HG03520 (cell line): ENCODE measurements around the gene NSDHL.

ENCODE experiments used
- ATAC-seq: cut with Tn5 transposase; IDR thresholded peaks from one replicate; pipeline ENCODE4 v1.9.1; 2021; ENCODE audit warnings: mild to moderate bottlenecking, moderate library complexity; ENCODE audit not compliant: unreplicated experiment

The NSDHL gene

GRCh38 chrX:152843852-152844251 lies 13.0 kb downstream of the NSDHL start:
- no peak for ATAC-seq

GRCh38 chrX:152844256-152844655 lies 13.4 kb downstream of the NSDHL start:
- ATAC-seq: no peak

DNA sequence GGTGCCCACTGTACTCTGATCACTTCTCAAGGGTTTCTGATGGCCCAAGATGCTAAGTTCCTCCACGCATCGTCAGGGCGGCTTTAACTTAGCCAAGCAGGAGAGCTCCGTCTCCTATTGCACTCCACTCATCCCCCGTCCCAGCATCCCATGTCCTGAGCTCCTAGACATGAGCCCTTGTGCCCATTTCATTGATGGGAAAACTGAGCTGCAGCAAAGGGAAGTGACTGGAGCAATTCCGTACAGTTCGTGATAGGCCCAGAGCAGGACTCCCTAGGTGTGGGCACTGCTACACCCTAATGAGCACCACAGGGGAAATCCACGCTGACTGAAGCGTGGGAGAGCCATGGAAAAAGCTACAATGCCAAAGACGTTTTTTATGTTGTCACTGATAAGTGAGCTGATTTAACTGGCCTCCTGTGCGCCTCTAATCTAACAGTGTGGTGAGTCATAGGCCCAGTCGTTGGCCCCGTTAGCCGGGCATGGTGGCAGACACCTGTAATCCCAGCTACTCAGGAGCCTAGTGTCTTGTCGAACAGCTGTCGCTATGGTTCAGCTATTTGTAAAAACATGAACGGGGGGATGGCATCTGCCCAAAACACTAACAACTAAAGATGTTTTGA lies 14.9 kb downstream of the NSDHL start:
- no peak for ATAC-seq

DNA sequence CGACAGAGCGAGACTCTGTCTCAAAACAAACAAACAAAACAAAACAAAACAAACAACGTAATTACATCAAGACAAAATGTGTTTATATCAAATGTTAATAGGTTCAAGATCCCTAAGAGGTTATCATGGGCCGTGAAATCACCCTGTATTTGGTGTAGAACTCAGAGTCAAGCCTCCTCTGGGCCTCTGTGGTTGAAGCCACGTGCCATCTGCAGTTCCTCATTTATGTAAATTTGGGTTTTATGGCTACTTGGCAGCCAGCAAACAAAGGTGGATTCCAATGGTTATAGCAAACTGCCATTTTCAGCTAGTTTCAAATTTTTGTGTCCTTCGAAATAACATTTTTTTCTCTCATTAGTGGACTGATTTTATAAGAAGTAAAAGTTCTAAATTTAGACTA lies 16.4 kb downstream of the NSDHL start:
- ATAC-seq: no peak

GRCh38 chrX:152850465-152850864 lies 19.6 kb downstream of the NSDHL start:
- no peak for ATAC-seq

DNA sequence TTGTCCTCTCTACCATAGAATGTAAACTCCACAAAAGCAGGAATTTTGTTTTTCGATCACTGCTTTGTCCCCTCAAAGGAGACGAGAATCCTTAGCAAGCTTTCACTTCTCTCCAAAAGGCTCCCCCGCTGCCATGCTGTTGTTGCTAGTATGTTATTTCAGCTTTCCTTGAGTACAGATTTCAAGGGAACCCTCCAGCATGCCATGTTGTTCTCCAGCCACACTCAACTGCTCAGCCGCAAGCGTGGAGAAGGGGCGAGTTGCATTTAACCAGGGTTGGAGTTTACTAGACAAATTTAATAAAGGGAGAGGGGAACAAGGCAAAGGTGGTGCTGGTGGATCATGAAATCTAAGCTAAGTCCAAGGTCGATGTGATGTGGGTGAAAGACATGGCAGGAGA lies 23.1 kb downstream of the NSDHL start:
- ATAC-seq: no peak

- no peak for ATAC-seq
Observed at GRCh38 chrX:152861116-152861515, 30.3 kb downstream of the NSDHL start.

DNA sequence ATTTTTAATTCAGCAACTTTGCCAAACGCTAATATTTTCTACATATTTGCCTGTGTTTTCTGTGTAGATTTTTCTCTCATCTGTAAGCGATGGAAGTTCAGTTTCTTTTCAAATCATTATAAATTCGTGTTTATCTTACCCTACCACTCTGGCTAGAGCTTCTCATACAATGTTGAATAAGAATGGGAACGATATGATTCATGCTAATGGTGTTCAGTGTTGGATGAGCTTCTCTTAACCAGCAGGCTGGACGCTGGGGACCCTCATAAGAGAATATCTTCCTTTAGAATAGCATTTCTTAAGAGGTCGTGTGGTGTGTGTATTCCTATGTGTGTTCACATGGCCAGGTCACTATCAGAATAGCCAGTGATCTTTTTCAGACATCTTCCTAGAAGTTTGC lies 31.0 kb downstream of the NSDHL start:
- ATAC-seq: no peak

DNA sequence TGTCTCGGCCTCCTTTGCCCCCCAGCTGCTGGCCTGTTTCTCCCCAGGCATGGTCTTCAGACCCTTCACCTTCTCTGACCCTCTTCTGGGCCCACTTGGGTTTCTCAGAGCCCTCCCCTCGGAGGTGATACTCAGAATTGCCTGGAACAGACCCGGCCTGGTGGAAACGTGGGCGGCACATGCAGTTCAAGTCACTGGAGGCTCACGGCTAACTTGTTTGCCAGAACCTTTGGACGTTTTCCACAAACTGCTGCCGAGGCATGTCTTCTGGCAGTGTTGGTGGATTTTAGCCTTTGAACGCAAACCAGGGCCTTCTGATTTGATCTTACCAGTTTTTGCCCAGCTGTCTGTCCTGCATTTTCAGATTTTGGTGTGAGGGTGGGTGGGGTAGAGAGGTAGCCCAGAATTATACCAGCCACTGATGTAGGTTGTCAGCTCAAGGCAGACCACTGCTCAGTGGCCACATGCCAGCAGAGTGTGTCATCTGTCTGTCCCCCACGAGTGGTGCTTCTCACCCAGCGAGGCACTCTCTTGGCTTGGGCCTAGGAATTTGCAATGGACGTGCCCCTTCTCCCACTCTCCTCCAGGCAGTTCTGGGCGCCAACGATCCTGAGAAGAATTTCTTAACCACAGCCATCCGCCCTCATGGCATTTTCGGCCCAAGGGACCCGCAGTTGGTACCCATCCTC lies 34.5 kb downstream of the NSDHL start:
- ATAC-seq: no peak

DNA sequence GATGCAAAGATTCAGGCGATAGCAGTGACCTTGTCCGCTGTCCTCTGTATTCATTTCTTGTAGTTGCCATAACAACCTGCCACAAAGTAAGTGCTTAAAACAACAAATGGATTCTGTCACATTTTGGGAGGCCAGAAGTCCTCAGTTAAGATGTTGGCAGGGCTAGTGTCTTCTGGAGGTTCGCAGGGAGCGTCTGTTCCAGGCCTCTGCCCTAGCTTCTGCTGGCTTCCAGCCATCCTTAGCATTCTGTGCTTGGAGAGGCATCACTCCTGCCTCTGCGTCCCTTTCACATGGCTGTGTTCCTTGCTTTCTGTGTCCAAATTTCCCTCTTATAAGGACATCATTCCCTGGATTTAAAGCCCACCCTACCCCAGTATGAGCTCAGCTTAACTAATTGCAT lies 35.5 kb downstream of the NSDHL start:
- no peak for ATAC-seq

- ATAC-seq: no peak
Observed at GRCh38 chrX:152869972-152870371, 39.1 kb downstream of the NSDHL start.

- no peak for ATAC-seq
Observed at GRCh38 chrX:152871260-152871659, 40.4 kb downstream of the NSDHL start.

- no peak for ATAC-seq
Observed at GRCh38 chrX:152872522-152872921, 41.7 kb downstream of the NSDHL start.

DNA sequence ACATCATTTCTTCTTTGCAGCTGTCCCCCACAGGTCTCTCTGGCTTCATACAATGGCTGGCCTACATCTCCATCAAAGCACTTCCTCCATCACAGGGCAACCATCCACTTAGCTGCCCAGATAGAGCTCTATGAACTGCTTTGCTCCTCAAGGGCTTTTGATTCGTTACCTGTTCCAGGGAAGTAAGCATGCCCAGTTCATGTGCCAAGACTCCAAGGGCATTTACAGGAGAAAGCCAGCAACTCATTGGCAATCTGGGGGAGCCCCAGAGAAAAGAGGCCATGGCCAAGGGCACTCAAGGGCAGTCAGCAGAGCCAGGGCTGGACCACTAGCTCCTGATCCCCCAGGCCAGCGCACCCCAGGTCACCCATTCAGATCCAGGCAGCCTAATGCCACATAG lies 42.5 kb downstream of the NSDHL start:
- ATAC-seq: no peak

GRCh38 chrX:152876931-152877840 lies 46.3 kb downstream of the NSDHL start:
- ATAC-seq: no peak

- no peak for ATAC-seq
Observed at GRCh38 chrX:152878976-152879755, 48.3 kb downstream of the NSDHL start.

- ATAC-seq: no peak
Observed at GRCh38 chrX:152881289-152881688, 50.4 kb downstream of the NSDHL start.

GRCh38 chrX:152884171-152884570 lies 53.3 kb downstream of the NSDHL start:
- no peak for ATAC-seq

GRCh38 chrX:152886716-152887115 lies 55.9 kb downstream of the NSDHL start:
- no peak for ATAC-seq

DNA sequence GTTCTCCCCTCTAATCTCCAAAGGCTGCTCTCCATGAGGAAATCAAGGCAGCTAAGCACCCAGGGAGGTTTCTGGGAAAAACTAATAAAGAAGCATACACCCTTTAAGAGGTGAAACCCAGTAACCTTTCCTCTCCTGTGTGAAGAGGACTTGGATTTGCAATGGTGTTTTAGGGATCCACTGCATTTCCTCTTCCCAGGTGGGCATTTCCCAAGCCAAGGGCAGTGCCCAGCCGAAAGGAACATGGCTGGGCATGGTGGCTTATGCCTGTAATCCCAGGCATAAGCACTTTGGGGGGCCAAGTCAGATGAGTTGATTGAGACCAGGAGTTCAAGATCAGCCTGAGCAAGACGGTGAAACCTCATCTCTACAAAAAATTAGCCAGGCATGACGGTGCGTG lies 61.6 kb downstream of the NSDHL start:
- ATAC-seq: peak; percentile 44
